ENCODE results near the gene DYNLRB1.

Gene DYNLRB1

GRCh38 chr20:34577061-34577460, 60.8 kb downstream of the DYNLRB1 start:
- Histone ChIP-seq H3K4me1 (ENCODE audit: control insufficient read depth, insufficient read depth, low read length) (no peaks in the 10 kb centered on the region), H3K27me3 (ENCODE audit: control insufficient read depth, insufficient read depth, low read length) (no peaks in the 10 kb centered on the region), H3K36me3 (ENCODE audit: control insufficient read depth, insufficient read depth, low read length) (peaks cover 10% of the 10 kb centered on the region), H3K4me3 (ENCODE audit: low read depth, low read length) (no peak overlapping the region), H3K9me3 (ENCODE audit: control insufficient read depth, insufficient read depth, low read length) (no peaks in the 10 kb centered on the region), H3K9ac (ENCODE audit: low read depth, low read length) (no peak overlapping the region)

- Histone ChIP-seq H3K36me3 (ENCODE audit: control insufficient read depth, insufficient read depth, low read length) (peaks cover 10% of the 10 kb centered on the region), H3K9ac (ENCODE audit: low read depth, low read length) (no peak overlapping the region), H3K27me3 (ENCODE audit: control insufficient read depth, insufficient read depth, low read length) (no peaks in the 10 kb centered on the region), H3K9me3 (ENCODE audit: control insufficient read depth, insufficient read depth, low read length) (no peaks in the 10 kb centered on the region), H3K4me1 (ENCODE audit: control insufficient read depth, insufficient read depth, low read length) (no peaks in the 10 kb centered on the region), H3K4me3 (ENCODE audit: low read depth, low read length) (no peak overlapping the region)
These were observed 61.8 kb downstream of the DYNLRB1 start for GRCh38 chr20:34578025-34578424.

- Histone ChIP-seq H3K9me3 (ENCODE audit: control insufficient read depth, insufficient read depth, low read length) (no peaks in the 10 kb centered on the region), H3K27me3 (ENCODE audit: control insufficient read depth, insufficient read depth, low read length) (no peaks in the 10 kb centered on the region), H3K4me3 (ENCODE audit: low read depth, low read length) (no peak overlapping the region), H3K36me3 (ENCODE audit: control insufficient read depth, insufficient read depth, low read length) (peaks cover 13% of the 10 kb centered on the region), H3K4me1 (ENCODE audit: control insufficient read depth, insufficient read depth, low read length) (no peaks in the 10 kb centered on the region), H3K9ac (ENCODE audit: low read depth, low read length) (no peak overlapping the region)
These were observed 62.3 kb downstream of the DYNLRB1 start for GRCh38 chr20:34578521-34578920.

- H3K36me3 ChIP-seq (ENCODE audit: control insufficient read depth, insufficient read depth, low read length) = peaks cover 16% of the 10 kb centered on the region
- H3K9me3 ChIP-seq (ENCODE audit: control insufficient read depth, insufficient read depth, low read length) = no peaks in the 10 kb centered on the region
- H3K9ac ChIP-seq (ENCODE audit: low read depth, low read length) = no peak overlapping the region
- no peaks in the 10 kb centered on the region for H3K4me1 ChIP-seq (ENCODE audit: control insufficient read depth, insufficient read depth, low read length)
- H3K27me3 ChIP-seq (ENCODE audit: control insufficient read depth, insufficient read depth, low read length) = no peaks in the 10 kb centered on the region
- H3K4me3 ChIP-seq (ENCODE audit: low read depth, low read length) = no peak overlapping the region
These were observed 63.2 kb downstream of the DYNLRB1 start for GRCh38 chr20:34579191-34579978.

- H3K36me3 ChIP-seq (ENCODE audit: control insufficient read depth, insufficient read depth, low read length) = peaks cover 12% of the 10 kb centered on the region
- H3K4me1 ChIP-seq (ENCODE audit: control insufficient read depth, insufficient read depth, low read length) = no peaks in the 10 kb centered on the region
These were observed 64.0 kb downstream of the DYNLRB1 start for GRCh38 chr20:34579979-34580940.

GRCh38 chr20:34581341-34582184, 65.3 kb downstream of the DYNLRB1 start:
- Histone ChIP-seq H3K36me3 (ENCODE audit: control insufficient read depth, insufficient read depth, low read length) (peaks cover 12% of the 10 kb centered on the region), H3K9ac (ENCODE audit: low read depth, low read length) (no peak overlapping the region)

More at GRCh38 chr20:34579979-34580940, 64.0 kb downstream of the DYNLRB1 start:
- Histone ChIP-seq H3K9ac (ENCODE audit: low read depth, low read length) (peak overlapping the region; percentile 12), H3K9me3 (ENCODE audit: control insufficient read depth, insufficient read depth, low read length) (no peaks in the 10 kb centered on the region), H3K4me3 (ENCODE audit: low read depth, low read length) (no peak overlapping the region), H3K27me3 (ENCODE audit: control insufficient read depth, insufficient read depth, low read length) (no peaks in the 10 kb centered on the region)

GRCh38 chr20:34582221-34582620, 66.0 kb downstream of the DYNLRB1 start:
- Histone ChIP-seq H3K4me1 (ENCODE audit: control insufficient read depth, insufficient read depth, low read length) (no peaks in the 10 kb centered on the region), H3K9me3 (ENCODE audit: control insufficient read depth, insufficient read depth, low read length) (no peaks in the 10 kb centered on the region), H3K36me3 (ENCODE audit: control insufficient read depth, insufficient read depth, low read length) (peaks cover 12% of the 10 kb centered on the region), H3K27me3 (ENCODE audit: control insufficient read depth, insufficient read depth, low read length) (no peaks in the 10 kb centered on the region), H3K4me3 (ENCODE audit: low read depth, low read length) (no peak overlapping the region), H3K9ac (ENCODE audit: low read depth, low read length) (no peak overlapping the region)

More at GRCh38 chr20:34581341-34582184, 65.3 kb downstream of the DYNLRB1 start:
- H3K4me1 ChIP-seq (ENCODE audit: control insufficient read depth, insufficient read depth, low read length) = no peaks in the 10 kb centered on the region
- no peaks in the 10 kb centered on the region for H3K9me3 ChIP-seq (ENCODE audit: control insufficient read depth, insufficient read depth, low read length)
- H3K4me3 ChIP-seq (ENCODE audit: low read depth, low read length) = no peak overlapping the region
- H3K27me3 ChIP-seq (ENCODE audit: control insufficient read depth, insufficient read depth, low read length) = no peaks in the 10 kb centered on the region

- Histone ChIP-seq H3K27me3 (ENCODE audit: control insufficient read depth, insufficient read depth, low read length) (no peaks in the 10 kb centered on the region), H3K4me3 (ENCODE audit: low read depth, low read length) (no peak overlapping the region), H3K4me1 (ENCODE audit: control insufficient read depth, insufficient read depth, low read length) (no peaks in the 10 kb centered on the region), H3K9ac (ENCODE audit: low read depth, low read length) (no peak overlapping the region), H3K9me3 (ENCODE audit: control insufficient read depth, insufficient read depth, low read length) (no peaks in the 10 kb centered on the region), H3K36me3 (ENCODE audit: control insufficient read depth, insufficient read depth, low read length) (peaks cover 12% of the 10 kb centered on the region)
These were observed 66.7 kb downstream of the DYNLRB1 start for GRCh38 chr20:34582911-34583310.

GRCh38 chr20:34583544-34583943, 67.3 kb downstream of the DYNLRB1 start:
- Histone ChIP-seq H3K4me1 (ENCODE audit: control insufficient read depth, insufficient read depth, low read length) (no peaks in the 10 kb centered on the region), H3K27me3 (ENCODE audit: control insufficient read depth, insufficient read depth, low read length) (no peaks in the 10 kb centered on the region), H3K36me3 (ENCODE audit: control insufficient read depth, insufficient read depth, low read length) (peaks cover 12% of the 10 kb centered on the region), H3K9ac (ENCODE audit: low read depth, low read length) (no peak overlapping the region), H3K9me3 (ENCODE audit: control insufficient read depth, insufficient read depth, low read length) (no peaks in the 10 kb centered on the region), H3K4me3 (ENCODE audit: low read depth, low read length) (no peak overlapping the region)

- no peak overlapping the region for H3K4me3 ChIP-seq (ENCODE audit: low read depth, low read length)
- no peak overlapping the region for H3K9ac ChIP-seq (ENCODE audit: low read depth, low read length)
- no peaks in the 10 kb centered on the region for H3K4me1 ChIP-seq (ENCODE audit: control insufficient read depth, insufficient read depth, low read length)
- H3K27me3 ChIP-seq (ENCODE audit: control insufficient read depth, insufficient read depth, low read length) = no peaks in the 10 kb centered on the region
- H3K36me3 ChIP-seq (ENCODE audit: control insufficient read depth, insufficient read depth, low read length) = peaks cover 11% of the 10 kb centered on the region
- no peaks in the 10 kb centered on the region for H3K9me3 ChIP-seq (ENCODE audit: control insufficient read depth, insufficient read depth, low read length)
These were observed 68.8 kb downstream of the DYNLRB1 start for GRCh38 chr20:34585019-34585418.

GRCh38 chr20:34586488-34587163, 70.4 kb downstream of the DYNLRB1 start:
- Histone ChIP-seq H3K36me3 (ENCODE audit: control insufficient read depth, insufficient read depth, low read length) (peaks cover 6% of the 10 kb centered on the region), H3K27me3 (ENCODE audit: control insufficient read depth, insufficient read depth, low read length) (no peaks in the 10 kb centered on the region), H3K4me1 (ENCODE audit: control insufficient read depth, insufficient read depth, low read length) (no peaks in the 10 kb centered on the region), H3K4me3 (ENCODE audit: low read depth, low read length) (no peak overlapping the region), H3K9ac (ENCODE audit: low read depth, low read length) (no peak overlapping the region), H3K9me3 (ENCODE audit: control insufficient read depth, insufficient read depth, low read length) (no peaks in the 10 kb centered on the region)
